ENCODE data around the gene SFMBT2.

Gene SFMBT2

GRCh38 chr10:7407368-7408290, 3.2 kb downstream of the SFMBT2 start:
- H3K27ac ChIP-seq = no peak overlapping the region
- TF ChIP-seq CTCF (conservative IDR thresholded peaks at IDR 0.05) = no peak

GRCh38 chr10:7406712-7407333, 4.0 kb downstream of the SFMBT2 start:
- H3K27ac ChIP-seq = no peak overlapping the region

GRCh38 chr10:7405637-7406036, 5.2 kb downstream of the SFMBT2 start:
- no peak overlapping the region for H3K27ac ChIP-seq
- TF ChIP-seq CTCF (conservative IDR thresholded peaks at IDR 0.05) = no peak

More at GRCh38 chr10:7406712-7407333, 4.0 kb downstream of the SFMBT2 start:
- TF ChIP-seq CTCF (conservative IDR thresholded peaks at IDR 0.05) = no peak

GRCh38 chr10:7403620-7404019, 7.2 kb downstream of the SFMBT2 start:
- no peak overlapping the region for H3K27ac ChIP-seq
- TF ChIP-seq CTCF (conservative IDR thresholded peaks at IDR 0.05) = no peak

- no peak overlapping the region for H3K27ac ChIP-seq
- TF ChIP-seq CTCF (conservative IDR thresholded peaks at IDR 0.05) = no peak
These were observed 9.1 kb downstream of the SFMBT2 start for GRCh38 chr10:7401782-7402181.

GRCh38 chr10:7401156-7401555, 9.7 kb downstream of the SFMBT2 start:
- no peak for TF ChIP-seq CTCF (conservative IDR thresholded peaks at IDR 0.05)
- no peak overlapping the region for H3K27ac ChIP-seq

GRCh38 chr10:7400068-7400715, 10.6 kb downstream of the SFMBT2 start:
- TF ChIP-seq CTCF (conservative IDR thresholded peaks at IDR 0.05) = no peak
- no peak overlapping the region for H3K27ac ChIP-seq
